Uterus (tissue), 4 donors: ENCODE measurements around the gene TMEM213. TPM values are rescaled to one million over a fixed set of nuclear protein-coding genes. Genes with fewer than 3 reads are reported as not detected.

Experiments
- DNase-seq, 2 donors: peaks; one replicate each; pipeline ENCODE4 v3.0.0-alpha.2; 2019 to 2020
- H3K27ac ChIP-seq, 2 donors: fragments of 200-600 bp; sonication (generic); 1 replicate in 1 of 2; 2 replicates in 1 of 2; pipeline ENCODE4 v1.5.1; 2016 to 2018
- H3K27me3 ChIP-seq, 2 donors: fragments of 200-600 bp; sonication (generic); one replicate each; pipeline ENCODE4 v1.5.1; 2018 to 2019; ENCODE audit warnings: control low read depth in 1 of 2
- H3K36me3 ChIP-seq, 2 donors: fragments of 200-600 bp; sonication (generic); one replicate each; pipeline ENCODE4 v1.5.1; 2019; ENCODE audit warnings: control low read depth in 1 of 2
- H3K4me1 ChIP-seq, 2 donors: fragments of 200-600 bp; sonication (generic); one replicate each; pipeline ENCODE4 v1.5.1; 2018 to 2019; ENCODE audit warnings: control low read depth in 1 of 2
- H3K4me3 ChIP-seq, 2 donors: fragments of 200-600 bp; sonication (generic); 1 replicate in 1 of 2; 2 replicates in 1 of 2; pipeline ENCODE4 v1.5.1; 2018 to 2019; ENCODE audit warnings: mild to moderate bottlenecking in 1 of 2
- H3K9me3 ChIP-seq, 2 donors: fragments of 200-600 bp; sonication (generic); one replicate each; pipeline ENCODE4 v1.5.1; 2019; ENCODE audit warnings: control low read depth in 1 of 2
- CTCF ChIP-seq, 4 experiments: fragments of 200-600 bp in 2 of 4; fragments of 450-650 bp in 2 of 4; sonication (generic) in 2 of 4; IDR thresholded peaks; one replicate each; pipeline ENCODE4 v1.5.1; 2016 to 2019; ENCODE audit warnings: antibody characterized with exemption in 4 of 4, mild to moderate bottlenecking in 2 of 4, moderate library complexity in 1 of 4
- POLR2A ChIP-seq, 2 donors: fragments of 450-650 bp; IDR thresholded peaks; one replicate each; pipeline ENCODE4 v1.6.1; 2016; ENCODE audit warnings: antibody characterized with exemption in 2 of 2, mild to moderate bottlenecking in 1 of 2, moderate library complexity in 1 of 2
- intact Hi-C: fragments of 100-400 bp; cut with DNase I; formaldehyde crosslinking; loops from one replicate; pipeline ENCODE4 v1.15.1; 2023; ENCODE audit warnings: low total_unique reads
- total RNA-seq, 4 donors: library from RNA; depleted of rRNA in 3 of 4; stranded (reverse); fragments of >200 nt in 3 of 4; gene quantifications; one replicate each; pipeline versions ENCODE4 v1.1.0 to v1.2.4, GENCODE V29; 2014 to 2023
- donor health status: DM: yes; HTN: yes; CAD: no.

The TMEM213 gene
- total RNA-seq, 4 donors from 2014 or later: 0.35 TPM; not detected in 3

GRCh38 chr7:138821912-138822311 is 24.1 kb downstream of the TMEM213 start:
- no peak overlapping the region for H3K27ac ChIP-seq
- intact Hi-C loops: no loop called here
- TF ChIP-seq POLR2A (IDR thresholded peaks at IDR 0.05): no peak
- no peak for TF ChIP-seq CTCF (IDR thresholded peaks at IDR 0.05)
- H3K4me3 ChIP-seq: no peak overlapping the region
- no peaks in the 10 kb centered on the region for H3K27me3 ChIP-seq
- DNase-seq: no peak
- no peaks in the 10 kb centered on the region for H3K9me3 ChIP-seq
- no peaks in the 10 kb centered on the region for H3K4me1 ChIP-seq
- H3K36me3 ChIP-seq: no peaks in the 10 kb centered on the region

- intact Hi-C loops: no loop called here
- no peaks in the 10 kb centered on the region for H3K9me3 ChIP-seq
- TF ChIP-seq CTCF (IDR thresholded peaks at IDR 0.05) (no peak), POLR2A (IDR thresholded peaks at IDR 0.05) (no peak)
- no peaks in the 10 kb centered on the region for H3K27me3 ChIP-seq
- no peaks in the 10 kb centered on the region for H3K4me1 ChIP-seq
- no peak for DNase-seq
- no peak overlapping the region for H3K4me3 ChIP-seq
- H3K27ac ChIP-seq: no peak overlapping the region
- no peaks in the 10 kb centered on the region for H3K36me3 ChIP-seq
Observed at GRCh38 chr7:138822867-138823535, 25.2 kb downstream of the TMEM213 start.

GRCh38 chr7:138825049-138825721 is 27.4 kb downstream of the TMEM213 start:
- Histone ChIP-seq H3K9me3 (no peaks in the 10 kb centered on the region), H3K36me3 (no peaks in the 10 kb centered on the region), H3K4me1 (no peaks in the 10 kb centered on the region), H3K4me3 (no peak overlapping the region), H3K27ac (no peak overlapping the region), H3K27me3 (no peaks in the 10 kb centered on the region)
- no peak for DNase-seq
- intact Hi-C loops: no loop called here
- TF ChIP-seq CTCF (IDR thresholded peaks at IDR 0.05): no peak
- TF ChIP-seq POLR2A (IDR thresholded peaks at IDR 0.05): no peak

GRCh38 chr7:138828302-138828701 is 30.5 kb downstream of the TMEM213 start:
- Histone ChIP-seq H3K27ac (no peak overlapping the region), H3K4me1 (no peaks in the 10 kb centered on the region), H3K4me3 (no peak overlapping the region), H3K9me3 (no peaks in the 10 kb centered on the region), H3K36me3 (no peaks in the 10 kb centered on the region), H3K27me3 (no peaks in the 10 kb centered on the region)
- intact Hi-C loops: no loop called here
- DNase-seq: no peak
- TF ChIP-seq POLR2A (IDR thresholded peaks at IDR 0.05): no peak
- TF ChIP-seq CTCF (IDR thresholded peaks at IDR 0.05): no peak

- intact Hi-C loops: no loop called here
- H3K9me3 ChIP-seq: no peaks in the 10 kb centered on the region
- H3K27me3 ChIP-seq: no peaks in the 10 kb centered on the region
- TF ChIP-seq POLR2A (IDR thresholded peaks at IDR 0.05) (no peak), CTCF (IDR thresholded peaks at IDR 0.05) (no peak)
- no peaks in the 10 kb centered on the region for H3K36me3 ChIP-seq
- DNase-seq: no peak
- no peaks in the 10 kb centered on the region for H3K4me1 ChIP-seq
- no peak overlapping the region for H3K27ac ChIP-seq
- H3K4me3 ChIP-seq: no peak overlapping the region
Observed at GRCh38 chr7:138829335-138829734, 31.5 kb downstream of the TMEM213 start.
